Glomerular visceral epithelial cell (primary cell): ENCODE measurements around the gene PLSCR1.

Source experiments
- DNase-seq: peaks from one replicate; pipeline ENCODE4 v3.0.0-alpha.2; 2016; ENCODE audit errors: extremely low spot score

Gene PLSCR1

DNA sequence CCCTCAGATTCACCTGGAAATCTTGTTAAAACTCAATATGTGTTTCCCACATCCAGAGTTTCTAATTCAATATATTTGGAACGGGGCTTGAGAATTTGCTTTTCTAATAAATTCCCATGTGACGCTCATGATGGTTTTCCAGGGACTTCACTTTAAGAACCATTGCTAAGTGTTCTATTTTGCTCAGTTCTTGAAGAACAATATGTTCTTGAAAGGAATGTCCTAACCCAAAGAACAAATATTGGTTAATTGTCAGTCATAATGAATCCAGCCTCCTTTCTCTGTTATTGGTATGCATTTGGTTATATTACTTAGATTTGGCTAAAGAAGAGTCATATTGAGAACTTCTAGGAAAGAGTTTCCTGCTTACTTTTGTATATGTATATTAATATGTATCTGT lies 70.7 kb downstream of the PLSCR1 start:
- DNase-seq: no peak

GRCh38 chr3:146472611-146473010 lies 71.8 kb downstream of the PLSCR1 start:
- DNase-seq: no peak

- no peak for DNase-seq
Measured at GRCh38 chr3:146471012-146471411, 73.4 kb downstream of the PLSCR1 start.

GRCh38 chr3:146470425-146470990 lies 73.9 kb downstream of the PLSCR1 start:
- no peak for DNase-seq

DNA sequence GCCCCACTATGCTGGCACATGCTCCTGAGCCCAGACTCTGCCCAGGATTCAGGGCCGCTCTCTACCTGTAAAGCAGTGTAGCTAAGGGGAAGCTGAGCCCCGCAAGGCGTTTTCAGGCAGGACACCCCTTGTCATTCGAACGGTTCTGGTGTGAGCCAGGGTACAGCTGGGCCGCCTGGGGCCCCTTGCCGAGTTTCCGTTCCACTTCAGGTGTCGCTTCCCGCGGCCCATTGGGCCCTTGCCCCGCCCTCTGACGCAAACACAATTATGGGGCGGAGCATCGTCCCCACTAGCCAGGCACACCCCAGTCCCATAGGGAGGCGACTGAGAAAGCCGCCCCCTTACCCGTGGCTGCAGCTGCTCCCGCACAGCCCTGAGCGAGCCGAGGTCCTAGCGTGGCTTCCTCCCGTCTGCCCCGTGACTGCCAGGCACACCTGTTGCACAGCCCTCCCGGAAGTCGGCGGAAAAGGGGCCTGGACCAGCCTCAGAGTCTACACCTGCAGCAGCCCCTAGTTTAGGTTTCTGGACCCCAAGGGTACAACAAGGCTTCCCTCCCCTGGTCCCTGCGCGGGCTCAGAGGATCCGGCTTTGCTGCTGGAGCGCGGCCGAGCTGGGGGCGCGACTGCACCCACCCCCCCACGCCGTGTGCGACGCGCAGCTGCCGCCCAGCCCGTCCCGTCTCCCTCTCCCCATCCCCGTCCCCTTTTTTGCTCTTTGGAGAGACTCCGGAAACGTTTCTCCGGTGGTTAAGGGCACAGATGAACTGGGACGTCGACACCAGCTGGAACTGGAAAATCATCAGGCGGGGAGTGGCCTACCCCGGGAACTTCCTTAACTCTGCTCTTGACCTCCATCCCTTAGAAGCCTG lies 75.0 kb downstream of the PLSCR1 start, which contains the start of gene PLSCR2:
PLSCR2 (minus strand) TSS at position 412 of the 868 bp plus-strand sequence. CDS start 9,657 bp downstream, outside the sequence.
- no peak for DNase-seq

- DNase-seq: no peak
Measured at GRCh38 chr3:146468671-146469149, 75.7 kb downstream of the PLSCR1 start.

GRCh38 chr3:146468234-146468633 lies 76.2 kb downstream of the PLSCR1 start:
- no peak for DNase-seq

GRCh38 chr3:146466604-146467003 lies 77.8 kb downstream of the PLSCR1 start:
- no peak for DNase-seq

DNA sequence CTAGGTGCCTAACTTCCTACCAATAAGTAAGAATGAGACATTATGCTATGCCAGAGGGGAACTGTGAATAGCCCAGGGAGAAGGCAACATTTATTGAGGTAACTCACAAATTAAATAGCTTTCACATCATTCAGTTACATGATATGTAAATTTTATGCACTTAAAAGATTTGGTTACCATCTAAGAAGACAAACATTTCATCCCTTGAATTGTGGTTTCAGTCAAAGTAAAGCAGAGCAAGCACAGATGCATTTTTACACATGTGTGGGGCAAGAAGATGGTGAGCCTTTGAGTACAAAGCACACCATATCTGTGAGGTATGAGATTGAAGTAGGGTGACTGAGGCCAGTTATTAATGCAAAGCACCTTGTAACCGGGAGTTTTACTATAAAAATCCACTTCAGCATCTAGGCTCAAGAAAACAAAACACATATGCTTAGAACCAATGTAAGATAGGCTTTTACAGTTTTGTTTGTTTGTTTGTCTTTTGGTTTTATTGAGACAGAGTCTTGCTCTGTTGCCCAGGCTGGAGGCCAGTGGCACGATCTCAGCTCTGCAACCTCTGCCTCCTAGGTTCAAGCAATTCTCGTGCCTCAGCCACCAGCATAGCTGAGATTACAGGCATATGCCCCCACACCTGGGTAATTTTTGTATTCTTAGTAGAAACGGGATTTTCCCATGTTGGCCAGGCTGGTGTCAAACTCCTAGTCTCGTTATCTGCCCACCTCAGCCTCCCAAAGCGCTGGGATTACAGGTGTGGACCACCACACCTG lies 78.5 kb downstream of the PLSCR1 start:
- no peak for DNase-seq
